ENCODE data around the gene CLIC4. TPM values are rescaled to one million over a fixed set of nuclear protein-coding genes. Genes with fewer than 3 reads are reported as not detected.

Gene CLIC4
- total RNA-seq, 1 donor from 2014 or later, result 325 TPM

DNA sequence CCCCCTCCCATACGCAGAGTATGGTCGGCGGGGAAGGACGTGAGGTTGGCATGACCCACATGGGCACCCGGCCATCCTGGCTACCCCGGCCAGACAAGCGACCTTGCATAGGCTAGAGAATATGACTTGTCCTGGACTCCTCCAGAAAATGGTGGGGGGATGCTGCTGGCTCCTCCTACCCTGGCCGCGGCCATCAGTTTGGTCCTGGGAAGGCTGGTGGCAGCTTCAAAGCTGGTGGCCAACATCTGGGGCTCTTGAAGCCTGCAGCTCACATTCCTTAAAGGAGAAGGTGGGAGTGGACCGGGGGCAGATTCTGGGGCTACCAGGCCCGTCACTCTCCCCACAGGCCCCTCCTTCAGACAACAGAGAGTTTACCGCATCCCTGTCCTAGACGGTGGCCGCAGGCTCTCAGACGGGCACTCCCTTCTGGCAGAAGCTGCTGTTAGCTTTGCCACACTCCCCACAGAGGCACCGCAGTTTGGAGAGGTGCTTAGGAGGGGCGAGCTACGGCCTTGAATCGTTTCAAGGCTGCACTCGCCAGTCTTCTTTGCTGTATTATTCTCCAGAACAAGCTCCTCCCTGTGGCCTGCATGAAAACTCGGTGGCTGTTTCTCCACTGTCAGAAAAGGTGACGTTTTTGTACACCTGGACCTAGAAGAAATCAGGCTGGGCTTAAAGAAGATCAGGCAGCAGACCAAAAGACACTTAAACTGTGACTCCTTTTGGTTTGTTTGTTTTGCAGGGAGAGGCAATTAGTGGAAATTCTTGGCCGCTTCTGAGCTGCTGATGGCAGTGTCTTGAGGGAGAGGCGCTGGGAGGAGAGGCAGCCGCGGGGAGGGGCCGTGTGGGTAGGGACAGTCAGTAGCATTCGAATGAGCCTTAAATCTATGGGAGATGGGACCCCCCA is 116.8 kb downstream of the CLIC4 start:
- no peak overlapping the region for H3K4me3 ChIP-seq
- peaks cover 98% of the 10 kb centered on the region for H3K27me3 ChIP-seq (ENCODE audit: low read depth)
- no peaks in the 10 kb centered on the region for H3K9me3 ChIP-seq (replicated peaks)
- no peak overlapping the region for H3K27ac ChIP-seq (replicated peaks)
- H3K36me3 ChIP-seq, result no peaks in the 10 kb centered on the region
- no peak for DNase-seq
- H3K4me1 ChIP-seq, result no peaks in the 10 kb centered on the region
- intact Hi-C loops (cut with micrococcal nuclease), result no loop called here
- no peak for TF ChIP-seq CTCF (IDR thresholded peaks at IDR 0.05; ENCODE audit: borderline replicate concordance)

DNA sequence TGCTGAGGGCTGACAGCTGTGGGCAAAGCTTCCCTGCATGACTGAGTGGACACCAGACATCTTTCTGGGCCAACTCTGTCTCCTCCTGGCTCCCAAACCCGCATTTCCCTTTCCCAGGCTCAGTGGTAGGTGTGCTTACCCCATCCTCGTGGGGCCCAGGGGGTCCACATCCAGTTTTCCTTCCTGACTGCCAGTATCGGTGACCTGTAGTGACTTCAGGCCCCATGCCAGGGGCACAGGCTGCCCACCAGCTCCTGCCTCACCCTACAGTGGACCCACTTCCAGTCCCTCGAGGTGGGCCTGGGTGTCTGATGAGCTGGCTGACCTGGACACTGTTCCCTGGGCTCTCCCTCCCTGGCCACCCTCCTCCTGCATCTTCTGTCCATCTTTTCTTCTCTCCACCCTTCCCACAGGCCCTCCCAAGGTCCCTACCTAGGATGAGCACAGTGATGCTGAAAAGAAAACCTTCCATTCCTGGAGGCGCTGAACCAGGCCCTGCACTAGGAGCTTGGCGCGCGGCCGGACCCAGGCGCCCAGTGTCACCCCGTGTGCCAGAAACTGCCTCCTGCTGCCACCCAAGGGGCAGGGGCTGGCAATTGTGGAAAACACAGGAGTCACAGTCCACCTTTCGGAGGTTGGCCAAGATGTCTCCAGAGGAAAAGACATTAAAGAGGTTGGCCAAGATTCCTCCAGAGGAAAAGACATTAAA is 117.7 kb downstream of the CLIC4 start:
- no peak for TF ChIP-seq CTCF (IDR thresholded peaks at IDR 0.05; ENCODE audit: borderline replicate concordance)
- no peak overlapping the region for H3K27ac ChIP-seq (replicated peaks)
- no peaks in the 10 kb centered on the region for H3K4me1 ChIP-seq
- no peak overlapping the region for H3K4me3 ChIP-seq
- intact Hi-C loops (cut with micrococcal nuclease), result no loop called here
- H3K9me3 ChIP-seq (replicated peaks), result no peaks in the 10 kb centered on the region
- DNase-seq, result no peak
- no peaks in the 10 kb centered on the region for H3K36me3 ChIP-seq
- peaks cover 98% of the 10 kb centered on the region for H3K27me3 ChIP-seq (ENCODE audit: low read depth)

GRCh38 chr1:24864370-24864777 is 119.1 kb downstream of the CLIC4 start:
- Histone ChIP-seq H3K27me3 (ENCODE audit: low read depth) (peaks cover 97% of the 10 kb centered on the region), H3K27ac (replicated peaks) (no peak overlapping the region), H3K4me3 (no peak overlapping the region), H3K4me1 (no peaks in the 10 kb centered on the region), H3K36me3 (no peaks in the 10 kb centered on the region), H3K9me3 (replicated peaks) (no peaks in the 10 kb centered on the region)
- intact Hi-C loops (cut with micrococcal nuclease), result no loop called here
- TF ChIP-seq CTCF (IDR thresholded peaks at IDR 0.05; ENCODE audit: borderline replicate concordance), result no peak
- DNase-seq, result no peak

GRCh38 chr1:24865168-24865567 is 119.9 kb downstream of the CLIC4 start:
- Histone ChIP-seq H3K36me3 (no peaks in the 10 kb centered on the region), H3K9me3 (replicated peaks) (no peaks in the 10 kb centered on the region), H3K27ac (replicated peaks) (no peak overlapping the region), H3K4me3 (no peak overlapping the region), H3K27me3 (ENCODE audit: low read depth) (peaks cover 94% of the 10 kb centered on the region), H3K4me1 (no peaks in the 10 kb centered on the region)
- DNase-seq, result no peak
- no peak for TF ChIP-seq CTCF (IDR thresholded peaks at IDR 0.05; ENCODE audit: borderline replicate concordance)
- intact Hi-C loops (cut with micrococcal nuclease), result no loop called here

DNA sequence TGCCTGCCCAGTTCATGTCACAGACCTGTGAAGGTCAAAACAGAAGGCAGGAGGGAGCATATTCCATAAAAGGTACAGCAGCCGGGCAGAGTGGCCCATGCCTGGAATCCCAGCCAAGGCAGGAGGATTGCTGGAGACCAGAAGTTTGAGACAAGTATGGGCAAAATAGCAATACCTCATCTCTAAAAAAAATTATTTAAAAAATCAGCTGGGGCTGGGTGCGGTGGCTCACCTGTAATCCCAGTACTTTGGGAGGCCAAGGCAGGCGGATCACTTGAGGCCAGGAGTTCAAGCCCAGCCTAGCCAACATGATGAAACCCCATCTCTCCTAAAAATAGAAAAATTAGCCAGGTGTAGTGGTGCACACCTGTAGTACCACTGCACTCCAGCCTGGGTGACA is 120.3 kb downstream of the CLIC4 start:
- H3K27ac ChIP-seq (replicated peaks), result no peak overlapping the region
- H3K9me3 ChIP-seq (replicated peaks), result no peaks in the 10 kb centered on the region
- intact Hi-C loops (cut with micrococcal nuclease), result no loop called here
- no peaks in the 10 kb centered on the region for H3K4me1 ChIP-seq
- TF ChIP-seq CTCF (IDR thresholded peaks at IDR 0.05; ENCODE audit: borderline replicate concordance), result no peak
- H3K27me3 ChIP-seq (ENCODE audit: low read depth), result peaks cover 94% of the 10 kb centered on the region
- no peaks in the 10 kb centered on the region for H3K36me3 ChIP-seq
- no peak for DNase-seq
- H3K4me3 ChIP-seq, result no peak overlapping the region
